Measurements from ENCODE around the gene FGFR1OP2.

FGFR1OP2 gene

GRCh38 chr12:26937443-26937862, 817 bp upstream of the FGFR1OP2 start:
- TF ChIP-seq CTCF (IDR thresholded peaks at IDR 0.05) = no peak

- no peak for TF ChIP-seq CTCF (IDR thresholded peaks at IDR 0.05)
Measured at GRCh38 chr12:26938701-26939062, 412 bp downstream of the FGFR1OP2 start.

GRCh38 chr12:26939192-26939832, 1.0 kb downstream of the FGFR1OP2 start:
- no peak for TF ChIP-seq CTCF (IDR thresholded peaks at IDR 0.05)

- no peak for TF ChIP-seq CTCF (IDR thresholded peaks at IDR 0.05)
Measured at GRCh38 chr12:26939953-26940352, 1.7 kb downstream of the FGFR1OP2 start.

GRCh38 chr12:26940516-26941214, 2.4 kb downstream of the FGFR1OP2 start:
- no peak for TF ChIP-seq CTCF (IDR thresholded peaks at IDR 0.05)

- no peak for TF ChIP-seq CTCF (IDR thresholded peaks at IDR 0.05)
Measured at GRCh38 chr12:26941215-26941594, 2.9 kb downstream of the FGFR1OP2 start.

GRCh38 chr12:26948309-26948708, 10.0 kb downstream of the FGFR1OP2 start:
- TF ChIP-seq CTCF (IDR thresholded peaks at IDR 0.05) = no peak
